ENCODE measurements around the gene FAM3C. TPM values are rescaled to one million over a fixed set of nuclear protein-coding genes. Genes with fewer than 3 reads are reported as not detected.

Gene FAM3C
- total RNA-seq, 4 donors from 2014 or later: 34.9 to 46.8 (median 41.0) TPM

- intact Hi-C loops (cut with DNase I; ENCODE audit: low total_unique reads): no loop called here
- 70 to 78% methylated on average over 3 of the region's 3 CpGs for WGBS, 2 donors
- no peak for TF ChIP-seq POLR2A (IDR thresholded peaks at IDR 0.05)
- TF ChIP-seq, protein P1, sequence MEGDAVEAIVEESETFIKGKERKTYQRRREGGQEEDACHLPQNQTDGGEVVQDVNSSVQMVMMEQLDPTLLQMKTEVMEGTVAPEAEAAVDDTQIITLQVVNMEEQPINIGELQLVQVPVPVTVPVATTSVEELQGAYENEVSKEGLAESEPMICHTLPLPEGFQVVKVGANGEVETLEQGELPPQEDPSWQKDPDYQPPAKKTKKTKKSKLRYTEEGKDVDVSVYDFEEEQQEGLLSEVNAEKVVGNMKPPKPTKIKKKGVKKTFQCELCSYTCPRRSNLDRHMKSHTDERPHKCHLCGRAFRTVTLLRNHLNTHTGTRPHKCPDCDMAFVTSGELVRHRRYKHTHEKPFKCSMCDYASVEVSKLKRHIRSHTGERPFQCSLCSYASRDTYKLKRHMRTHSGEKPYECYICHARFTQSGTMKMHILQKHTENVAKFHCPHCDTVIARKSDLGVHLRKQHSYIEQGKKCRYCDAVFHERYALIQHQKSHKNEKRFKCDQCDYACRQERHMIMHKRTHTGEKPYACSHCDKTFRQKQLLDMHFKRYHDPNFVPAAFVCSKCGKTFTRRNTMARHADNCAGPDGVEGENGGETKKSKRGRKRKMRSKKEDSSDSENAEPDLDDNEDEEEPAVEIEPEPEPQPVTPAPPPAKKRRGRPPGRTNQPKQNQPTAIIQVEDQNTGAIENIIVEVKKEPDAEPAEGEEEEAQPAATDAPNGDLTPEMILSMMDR (IDR thresholded peaks at IDR 0.05): no peak
- H3K4me3 ChIP-seq (ENCODE audit: low read depth, poor library complexity, severe bottlenecking): no peak overlapping the region
- no peak for DNase-seq (ENCODE audit: low spot score in 2 of 2)
These were observed 43.8 kb downstream of the FAM3C start for GRCh38 chr7:121352323-121352722.

DNA sequence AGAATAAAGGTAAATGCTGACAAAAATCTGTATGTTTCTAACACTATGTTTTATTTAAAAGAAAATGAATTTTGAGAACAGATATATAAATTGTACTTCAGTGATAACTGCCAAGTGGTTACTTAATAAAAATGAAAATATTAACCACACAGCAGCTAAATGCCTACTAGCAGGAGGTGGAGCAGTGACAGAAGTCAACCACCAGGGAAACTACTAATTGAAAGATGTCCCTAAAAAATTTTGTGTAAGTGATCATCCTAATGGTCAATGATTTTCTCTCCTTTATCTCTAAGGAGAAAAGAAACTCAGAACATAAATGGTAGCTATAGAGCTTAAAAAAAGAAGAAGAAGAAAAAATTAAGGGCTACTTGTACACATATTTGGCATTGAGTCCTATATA is 44.4 kb downstream of the FAM3C start:
- intact Hi-C loops (cut with DNase I; ENCODE audit: low total_unique reads): no loop called here
- TF ChIP-seq, protein P1 (IDR thresholded peaks at IDR 0.05): no peak
- TF ChIP-seq POLR2A (IDR thresholded peaks at IDR 0.05): no peak
- no peak overlapping the region for H3K4me3 ChIP-seq (ENCODE audit: low read depth, poor library complexity, severe bottlenecking)
- DNase-seq (ENCODE audit: low spot score in 2 of 2): no peak

DNA sequence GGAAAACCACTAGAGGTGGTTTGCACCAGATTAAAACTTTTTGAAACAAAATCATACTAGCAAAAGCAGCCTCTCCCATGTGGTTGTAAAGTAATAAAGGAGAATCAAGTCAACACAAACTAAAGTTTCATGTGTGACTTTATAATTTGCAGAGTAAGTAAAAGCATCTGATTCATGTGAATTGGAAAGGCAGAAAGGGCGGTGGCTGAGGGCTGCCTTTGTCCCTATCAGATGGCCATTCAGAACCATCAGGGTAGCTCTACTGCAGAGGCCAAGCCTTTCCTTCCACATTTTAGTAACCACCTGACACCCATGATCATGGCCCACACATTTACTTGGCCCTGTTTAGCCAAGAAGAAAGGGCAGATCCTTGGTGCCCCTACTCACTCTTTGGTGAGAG is 51.6 kb downstream of the FAM3C start:
- no peak for DNase-seq (ENCODE audit: low spot score in 2 of 2)
- WGBS, 2 donors: 71 to 77% methylated on average over 1 of the region's 1 CpG
- H3K4me3 ChIP-seq (ENCODE audit: low read depth, poor library complexity, severe bottlenecking): no peak overlapping the region
- TF ChIP-seq, protein P1 (IDR thresholded peaks at IDR 0.05): no peak
- no peak for TF ChIP-seq POLR2A (IDR thresholded peaks at IDR 0.05)
- intact Hi-C loops (cut with DNase I; ENCODE audit: low total_unique reads): no loop called here

DNA sequence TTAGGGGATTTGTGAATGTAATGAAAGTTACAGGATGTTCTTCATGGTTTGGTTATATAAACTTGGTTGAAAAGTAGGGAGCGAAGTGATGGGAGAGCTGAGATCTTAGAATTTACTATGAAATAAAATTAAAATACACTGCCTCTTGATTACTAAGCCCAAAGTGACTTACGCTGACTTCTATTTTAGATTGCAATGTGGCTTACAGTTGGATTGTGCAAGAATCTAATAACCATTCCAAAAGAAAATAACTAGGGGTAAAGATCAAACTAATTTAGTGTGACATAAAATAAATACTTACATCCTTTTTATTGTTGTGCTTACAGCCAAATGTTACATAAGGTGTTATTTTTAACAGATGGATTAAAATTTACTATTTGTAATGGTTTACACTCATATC is 52.0 kb downstream of the FAM3C start:
- no peak for TF ChIP-seq POLR2A (IDR thresholded peaks at IDR 0.05)
- TF ChIP-seq, protein P1 (IDR thresholded peaks at IDR 0.05): no peak
- intact Hi-C loops (cut with DNase I; ENCODE audit: low total_unique reads): no loop called here
- DNase-seq (ENCODE audit: low spot score in 2 of 2): no peak
- H3K4me3 ChIP-seq (ENCODE audit: low read depth, poor library complexity, severe bottlenecking): no peak overlapping the region
- whole genome bisulfite sequencing, 2 donors: 82% methylated on average over 2 of the region's 2 CpGs

DNA sequence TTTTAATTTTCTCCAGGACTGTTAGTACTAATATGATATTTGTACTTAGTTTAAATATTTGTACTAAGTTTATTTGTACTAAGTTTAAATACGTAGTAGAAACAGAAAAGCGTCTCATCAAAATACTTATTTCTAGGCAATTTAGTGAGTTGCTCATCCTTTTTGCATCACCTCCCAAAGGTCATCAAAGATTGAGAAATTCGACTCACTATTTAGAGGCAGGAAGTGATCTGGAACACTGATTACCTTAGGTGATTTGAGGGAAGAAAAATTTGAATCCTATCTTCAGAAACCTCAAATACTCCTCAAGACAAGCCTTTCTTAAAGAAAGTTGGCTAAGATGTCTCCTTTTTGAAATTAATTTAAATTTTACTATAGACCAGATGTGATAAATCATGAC is 52.8 kb downstream of the FAM3C start:
- TF ChIP-seq, protein P1 (IDR thresholded peaks at IDR 0.05): no peak
- TF ChIP-seq POLR2A (IDR thresholded peaks at IDR 0.05): no peak
- intact Hi-C loops (cut with DNase I; ENCODE audit: low total_unique reads): no loop called here
- 76 to 84% methylated on average over 3 of the region's 3 CpGs for WGBS, 2 donors
- H3K4me3 ChIP-seq (ENCODE audit: low read depth, poor library complexity, severe bottlenecking): no peak overlapping the region
- no peak for DNase-seq (ENCODE audit: low spot score in 2 of 2)

- intact Hi-C loops (cut with DNase I; ENCODE audit: low total_unique reads): no loop called here
- 84 to 87% methylated on average over 4 of the region's 4 CpGs for WGBS, 2 donors
- TF ChIP-seq, protein P1 (IDR thresholded peaks at IDR 0.05): no peak
- TF ChIP-seq POLR2A (IDR thresholded peaks at IDR 0.05): no peak
- no peak overlapping the region for H3K4me3 ChIP-seq (ENCODE audit: low read depth, poor library complexity, severe bottlenecking)
- DNase-seq (ENCODE audit: low spot score in 2 of 2): no peak
These were observed 53.5 kb downstream of the FAM3C start for GRCh38 chr7:121342631-121343030.

Data from lower leg skin (tissue), 4 donors.